SU-DHL-6 (cell line): Measurements from ENCODE around the gene C16orf95.

Source experiments
- H2AFZ ChIP-seq: fragments of 200-600 bp; sonication (generic); 2 replicates; pipeline ENCODE4 v1.6.1; 2014; ENCODE audit warnings: low read depth, mild to moderate bottlenecking, moderate library complexity, mixed read lengths, antibody characterized with exemption, low read length; ENCODE audit not compliant: severe bottlenecking
- H3F3A ChIP-seq: fragments of 200-600 bp; shearing (Covaris generic); 2 replicates; pipeline ENCODE4 v1.6.0; 2016; ENCODE audit warnings: antibody characterized with exemption, mild to moderate bottlenecking; ENCODE audit not compliant: insufficient read depth
- H3K27ac ChIP-seq: fragments of 200-600 bp; sonication (generic); 2 replicates; pipeline ENCODE4 v1.5.1; 2016; ENCODE audit warnings: low read depth, mild to moderate bottlenecking, low read length, moderate library complexity, mixed read lengths
- H3K27me3 ChIP-seq: fragments of 200-600 bp; sonication (generic), shearing (Covaris generic); 2 replicates; pipeline ENCODE4 v1.6.0; 2014; ENCODE audit warnings: mild to moderate bottlenecking, low read length
- H3K36me3 ChIP-seq: fragments of 200-600 bp; sonication (generic); 2 replicates; pipeline ENCODE4 v1.6.1; 2014; ENCODE audit warnings: mild to moderate bottlenecking, low read length, mixed read lengths
- H3K4me2 ChIP-seq: fragments of 300-600, 200-600 bp; shearing (Covaris generic), sonication (generic); 2 replicates; pipeline ENCODE4 v1.6.0; 2014; ENCODE audit warnings: low read length, low read depth, mild to moderate bottlenecking; ENCODE audit not compliant: poor library complexity, severe bottlenecking
- H3K4me3 ChIP-seq: fragments of 200-600 bp; sonication (generic); 2 replicates; pipeline ENCODE4 v1.5.1; 2014; ENCODE audit warnings: antibody characterized with exemption, low read length, mild to moderate bottlenecking, mixed read lengths; ENCODE audit not compliant: insufficient read depth, poor library complexity, severe bottlenecking
- H3K79me2 ChIP-seq: fragments of 200-600 bp; sonication (generic); 2 replicates; pipeline ENCODE4 v1.6.1; 2014; ENCODE audit warnings: mild to moderate bottlenecking, low read length, moderate library complexity; ENCODE audit not compliant: insufficient read depth
- H3K9ac ChIP-seq: fragments of 200-600 bp; sonication (generic); 2 replicates; pipeline ENCODE4 v1.7.0; 2014; ENCODE audit warnings: mild to moderate bottlenecking, low read length
- H3K9me2 ChIP-seq: fragments of 200-600 bp; sonication (generic); replicated peaks from 2 replicates; pipeline ENCODE4 v1.6.1; 2014; ENCODE audit warnings: low read length; ENCODE audit not compliant: insufficient read depth
- H3K9me3 ChIP-seq: fragments of 200-600 bp; sonication (generic); 2 replicates; pipeline ENCODE4 v1.6.1; 2014; ENCODE audit warnings: low read length, mixed read lengths; ENCODE audit not compliant: insufficient read depth
- H4K20me1 ChIP-seq: fragments of 200-600 bp; sonication (generic); 2 replicates; pipeline ENCODE4 v1.6.1; 2014; ENCODE audit warnings: low read depth, mild to moderate bottlenecking, antibody characterized with exemption, low read length, moderate library complexity, mixed read lengths
- CTCF ChIP-seq: fragments of 200-600 bp; sonication (generic); IDR thresholded peaks from one replicate; pipeline ENCODE4 v1.5.1; 2017; ENCODE audit warnings: antibody characterized with exemption, mild to moderate bottlenecking, low read length, moderate library complexity; ENCODE audit not compliant: insufficient read depth, poor library complexity, severe bottlenecking
- EZH2phosphoT487 ChIP-seq: fragments of 200-600 bp; sonication (generic), shearing (Covaris generic); conservative IDR thresholded peaks from 2 replicates; pipeline ENCODE4 v1.6.1; 2018; ENCODE audit warnings: mild to moderate bottlenecking, antibody characterized with exemption, low read length, moderate library complexity, mixed read lengths

C16orf95 gene

DNA sequence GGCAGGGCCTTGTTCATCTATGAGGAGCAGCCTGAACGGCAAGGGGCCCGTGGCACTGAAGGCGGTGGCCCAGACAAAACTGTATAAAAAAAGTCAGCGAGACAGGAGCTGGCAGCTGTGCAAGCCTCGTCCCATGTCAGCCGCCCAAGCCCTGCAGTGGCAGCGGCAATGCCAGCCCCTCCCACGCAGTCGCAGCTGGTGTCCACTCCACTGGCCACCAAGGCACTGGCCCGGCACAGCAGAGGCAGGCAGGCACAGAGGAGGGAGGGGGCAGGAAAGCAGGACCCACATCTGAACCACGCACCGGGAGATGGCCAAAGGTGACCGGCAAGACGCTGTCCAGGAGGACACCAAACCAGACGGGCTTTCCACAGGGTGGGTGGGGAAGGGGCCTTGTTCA lies 15.9 kb upstream of the C16orf95 start:
- Histone ChIP-seq H3K36me3 (no peaks in the 10 kb centered on the region), H3K27me3 (no peaks in the 10 kb centered on the region), H3K9me2 (no peaks in the 10 kb centered on the region), H3K27ac (no peak overlapping the region), H3F3A (no peaks in the 10 kb centered on the region), H3K4me2 (no peak overlapping the region), H4K20me1 (no peaks in the 10 kb centered on the region), H3K9me3 (no peaks in the 10 kb centered on the region), H2AFZ (no peak overlapping the region), H3K4me3 (no peak overlapping the region), H3K9ac (no peak overlapping the region), H3K79me2 (no peaks in the 10 kb centered on the region)
- TF ChIP-seq EZH2phosphoT487 (no peak), CTCF (no peak)

DNA sequence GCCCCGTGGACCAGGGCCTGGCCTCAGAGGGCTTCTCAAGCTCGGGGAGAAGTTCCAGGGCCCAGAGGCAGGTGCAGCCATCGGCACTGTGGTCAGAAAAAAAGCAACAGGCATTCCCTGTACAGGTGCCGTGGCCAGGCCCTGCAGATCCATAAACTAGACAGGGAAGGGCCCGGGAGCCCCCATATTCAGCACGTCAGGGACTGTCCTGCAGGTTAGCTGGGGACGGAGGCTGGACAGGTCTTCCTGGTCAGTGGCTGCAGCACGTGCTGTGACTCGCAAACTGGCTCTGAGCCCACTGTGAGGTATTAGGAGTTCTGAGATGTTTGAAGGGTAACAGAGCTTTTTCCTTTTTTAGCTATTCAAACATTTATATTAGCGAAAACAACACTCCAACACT lies 15.0 kb upstream of the C16orf95 start:
- H3K9me2 ChIP-seq: no peaks in the 10 kb centered on the region
- TF ChIP-seq CTCF (no peak), EZH2phosphoT487 (no peak)
- H4K20me1 ChIP-seq: no peaks in the 10 kb centered on the region
- H3K36me3 ChIP-seq: no peaks in the 10 kb centered on the region
- no peaks in the 10 kb centered on the region for H3K27me3 ChIP-seq
- H3K27ac ChIP-seq: no peak overlapping the region
- no peaks in the 10 kb centered on the region for H3K79me2 ChIP-seq
- no peaks in the 10 kb centered on the region for H3F3A ChIP-seq
- H2AFZ ChIP-seq: no peak overlapping the region
- no peaks in the 10 kb centered on the region for H3K9me3 ChIP-seq
- no peak overlapping the region for H3K4me3 ChIP-seq
- no peak overlapping the region for H3K4me2 ChIP-seq
- H3K9ac ChIP-seq: no peak overlapping the region

GRCh38 chr16:87331241-87331801 lies 14.1 kb upstream of the C16orf95 start:
- Histone ChIP-seq H3K9me2 (no peaks in the 10 kb centered on the region), H3K4me3 (no peak overlapping the region), H3K79me2 (no peaks in the 10 kb centered on the region), H3K4me2 (no peak overlapping the region), H4K20me1 (no peaks in the 10 kb centered on the region), H2AFZ (no peak overlapping the region), H3K36me3 (no peaks in the 10 kb centered on the region), H3K9me3 (no peaks in the 10 kb centered on the region), H3K27ac (no peak overlapping the region), H3K27me3 (no peaks in the 10 kb centered on the region), H3K9ac (no peak overlapping the region), H3F3A (no peaks in the 10 kb centered on the region)
- TF ChIP-seq CTCF (no peak), EZH2phosphoT487 (no peak)
